Naive thymus-derived CD4-positive, alpha-beta T cell (primary cell): Measurements from ENCODE around the gene FAM177A1. TPM values are rescaled to one million over a fixed set of nuclear protein-coding genes. Genes with fewer than 3 reads are reported as not detected.

ENCODE experiments used
- ATAC-seq: fragments of 150-1000 bp; cut with Tn5 transposase; 2 replicates; pipeline ENCODE4 v1.10.0; 2021; ENCODE audit warnings: mild to moderate bottlenecking, moderate library complexity
- CTCF ChIA-PET: fragments of 350-600 bp; sonication (Branson Sonifier 250); formaldehyde crosslinking; loops from one replicate; lab custom pipeline; 2021; ENCODE audit warnings: antibody characterized with exemption; lab: Charles Lee
- POLR2A ChIA-PET: fragments of 350-600 bp; sonication (Branson Sonifier 250); formaldehyde crosslinking; loops from one replicate; lab custom pipeline; 2021; ENCODE audit warnings: antibody characterized with exemption, inconsistent platforms; lab: Charles Lee
- DNase-seq, 9 donors: peaks; one replicate each; pipeline versions ENCODE4 v3.0.0 to v3.0.0-alpha.2; 2020 to 2022; ENCODE audit warnings: mixed read lengths in 1 of 9
- H3K27ac ChIP-seq: one replicate; pipeline ENCODE4 v1.7.0; 2013; ENCODE audit warnings: mild to moderate bottlenecking, low read depth, low read length, moderate library complexity
- H3K27me3 ChIP-seq, 2 donors: one replicate each; pipeline ENCODE4 v1.7.0; 2013; ENCODE audit warnings: low read length in 2 of 2, mild to moderate bottlenecking in 2 of 2, moderate library complexity in 2 of 2; ENCODE audit not compliant: control insufficient read depth in 2 of 2, insufficient read depth in 2 of 2
- H3K36me3 ChIP-seq, 3 experiments: 1 replicate in 2 of 3; 2 replicates in 1 of 3; pipeline ENCODE4 v1.7.0; 2013; ENCODE audit warnings: low read length in 3 of 3, mild to moderate bottlenecking in 3 of 3, moderate library complexity in 1 of 3; ENCODE audit not compliant: insufficient read depth in 3 of 3, control insufficient read depth in 2 of 3
- H3K4me1 ChIP-seq, 2 donors: one replicate each; pipeline ENCODE4 v1.7.0; 2013; ENCODE audit warnings: low read length in 2 of 2, mild to moderate bottlenecking in 2 of 2, moderate library complexity in 1 of 2; ENCODE audit not compliant: control insufficient read depth in 2 of 2, insufficient read depth in 2 of 2
- H3K4me3 ChIP-seq: 2 replicates; pipeline ENCODE4 v1.7.0; 2013; ENCODE audit warnings: mild to moderate bottlenecking, low read length
- H3K9me3 ChIP-seq, 3 experiments: 1 replicate in 2 of 3; 2 replicates in 1 of 3; pipeline ENCODE4 v1.7.0; 2013; ENCODE audit warnings: low read length in 3 of 3; ENCODE audit not compliant: control insufficient read depth in 2 of 3
- H3K27ac Mint-ChIP-seq, 9 donors: one replicate each; pipeline ENCODE4 v1.8.0; 2020 to 2022; ENCODE audit warnings: mixed read lengths in 9 of 9, mild to moderate bottlenecking in 8 of 9, moderate library complexity in 5 of 9, inconsistent platforms in 2 of 9
- H3K27me3 Mint-ChIP-seq, 5 donors: one replicate each; pipeline ENCODE4 v1.8.0; 2021 to 2022; ENCODE audit warnings: mixed read lengths in 5 of 5, mild to moderate bottlenecking in 1 of 5
- H3K36me3 Mint-ChIP-seq, 5 donors: one replicate each; pipeline ENCODE4 v1.8.0; 2020 to 2022; ENCODE audit warnings: mixed read lengths in 5 of 5, mild to moderate bottlenecking in 3 of 5, inconsistent platforms in 1 of 5
- H3K4me1 Mint-ChIP-seq, 7 donors: one replicate each; pipeline ENCODE4 v1.8.0; 2020 to 2022; ENCODE audit warnings: mixed read lengths in 7 of 7, mild to moderate bottlenecking in 3 of 7, inconsistent platforms in 1 of 7
- H3K4me3 Mint-ChIP-seq, 10 donors: one replicate each; pipeline ENCODE4 v1.8.0; 2020 to 2022; ENCODE audit warnings: mild to moderate bottlenecking in 10 of 10, mixed read lengths in 10 of 10, moderate library complexity in 6 of 10, inconsistent platforms in 2 of 10
- H3K9me3 Mint-ChIP-seq, 11 donors: one replicate each; pipeline ENCODE4 v1.8.0; 2020 to 2022; ENCODE audit warnings: mixed read lengths in 11 of 11, mild to moderate bottlenecking in 4 of 11, inconsistent platforms in 1 of 11, moderate library complexity in 1 of 11
- intact Hi-C, 2 donors: fragments of 100-400 bp; cut with micrococcal nuclease; formaldehyde crosslinking; loops; one replicate each; pipeline ENCODE4 v1.15.1; 2023
- polyA plus RNA-seq, 2 donors: library from polyadenylated mRNA; unstranded; fragments of 300-500 nt; fragmentation: Illumina TruSeq; gene quantifications; one replicate each; pipeline ENCODE4 v1.2.3, GENCODE V29; 2021
- total RNA-seq, 6 experiments: library from RNA in 5 of 6; stranded (reverse) in 5 of 6; gene quantifications; 1 replicate in 5 of 6; 2 replicates in 1 of 6; pipeline ENCODE4 v1.2.3 and lab custom pipeline; 2021 to 2026

FAM177A1 gene
- total and polyA plus RNA-seq, 7 experiments from 2014 or later, result 34.3 to 135 (median 37.0) TPM

DNA sequence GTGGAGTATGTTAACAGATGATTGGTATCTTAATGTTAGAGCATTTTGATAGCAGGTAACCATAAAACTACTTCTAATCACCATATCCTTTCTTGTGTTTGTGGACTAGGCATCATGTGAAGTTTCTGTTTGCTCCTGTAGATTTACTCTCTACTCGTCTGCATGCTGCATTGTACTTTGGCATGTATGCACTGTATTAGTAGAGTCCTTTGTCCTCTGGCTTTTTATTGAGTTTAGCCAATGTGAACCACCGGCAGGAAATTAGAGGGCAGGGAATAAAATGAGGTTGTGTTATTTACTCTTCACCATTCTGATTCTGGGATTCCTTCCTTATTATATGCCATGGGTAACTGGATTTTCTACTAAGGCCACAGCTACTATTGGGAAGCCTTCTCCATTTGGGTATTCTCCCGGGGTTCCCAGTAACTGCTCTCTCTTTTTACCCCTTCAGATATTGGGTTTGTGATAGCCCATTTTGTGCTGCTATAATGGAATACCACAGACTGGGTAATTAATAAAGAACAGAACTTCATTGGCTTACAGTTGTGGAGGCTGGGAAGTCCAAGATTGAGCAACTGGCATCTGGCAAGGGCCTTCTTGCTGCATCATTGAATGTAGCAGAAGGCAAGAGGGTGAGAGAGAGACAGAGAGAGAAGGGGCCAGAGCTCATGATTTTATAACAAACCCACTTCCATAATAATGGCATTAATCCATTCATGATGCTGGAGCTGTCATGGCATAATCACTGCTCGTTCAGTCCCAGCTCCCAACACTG lies 22.4 kb downstream of the FAM177A1 start:
- intact Hi-C loops, result no loop called here
- Mint-ChIP-seq H3K4me3 (no peak overlapping the region), H3K27ac (peak overlapping the region in 1 of 9 donors; percentile 41), H3K9me3 (no peaks in the 10 kb centered on the region), H3K4me1 (peaks cover 0 to 6% (median 0%) of the 10 kb centered on the region in 7 donors), H3K36me3 (peaks cover 3 to 42% (median 28%) of the 10 kb centered on the region in 5 donors), H3K27me3 (no peaks in the 10 kb centered on the region)
- Histone ChIP-seq H3K4me1 (no peaks in the 10 kb centered on the region), H3K27ac (no peak overlapping the region), H3K9me3 (no peaks in the 10 kb centered on the region), H3K36me3 (peaks cover 0 to 5% (median 0%) of the 10 kb centered on the region in 3 experiments), H3K27me3 (no peaks in the 10 kb centered on the region), H3K4me3 (no peak overlapping the region)
- CTCF ChIA-PET, result no interaction called here
- no peak for DNase-seq
- ATAC-seq, result no peak
- POLR2A ChIA-PET, result no interaction called here

DNA sequence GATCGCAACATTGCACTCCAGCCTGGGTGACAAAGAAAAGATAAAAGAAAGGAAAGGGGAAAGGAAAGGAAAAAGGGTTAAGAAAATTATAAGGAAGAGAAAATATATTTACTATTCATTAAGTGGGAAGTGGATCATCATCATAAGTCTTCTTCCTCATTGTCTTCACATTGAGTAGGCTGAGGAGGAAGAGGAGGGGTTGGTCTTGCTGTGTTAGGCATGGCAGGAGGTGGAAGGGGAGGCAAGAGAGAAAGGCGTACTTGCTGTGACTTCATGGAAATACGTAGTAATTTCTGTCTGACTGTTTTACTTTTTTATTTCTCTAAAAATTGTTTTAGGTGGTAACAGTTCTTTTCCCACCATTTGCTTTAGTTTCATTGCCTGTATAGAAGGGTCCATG lies 26.2 kb downstream of the FAM177A1 start:
- Histone ChIP-seq H3K4me1 (no peaks in the 10 kb centered on the region), H3K9me3 (no peaks in the 10 kb centered on the region), H3K36me3 (peaks cover 0 to 15% (median 0%) of the 10 kb centered on the region in 3 experiments), H3K27ac (no peak overlapping the region), H3K27me3 (no peaks in the 10 kb centered on the region), H3K4me3 (no peak overlapping the region)
- Mint-ChIP-seq H3K27me3 (no peaks in the 10 kb centered on the region), H3K27ac (no peak overlapping the region), H3K9me3 (no peaks in the 10 kb centered on the region), H3K4me3 (no peak overlapping the region), H3K36me3 (peaks cover 6 to 49% (median 30%) of the 10 kb centered on the region in 5 donors), H3K4me1 (peaks cover 0 to 10% (median 0%) of the 10 kb centered on the region in 7 donors)
- POLR2A ChIA-PET, result interaction anchor here (0.7 kb wide), 1 partner anchor 25 kb away, joined by 3 read pairs; no protein-coding TSS in a partner anchor
- DNase-seq (no peak), ATAC-seq (no peak)
- intact Hi-C loops, result no loop called here
- CTCF ChIA-PET, result interaction anchor here (0.6 kb wide), 1 partner anchor 223 kb away, joined by 3 read pairs; no protein-coding TSS in a partner anchor

GRCh38 chr14:35073486-35073885 lies 27.4 kb downstream of the FAM177A1 start:
- no peaks in the 10 kb centered on the region for H3K4me1 ChIP-seq
- ChIA-PET POLR2A (no interaction called here), CTCF (no interaction called here)
- Mint-ChIP-seq H3K4me1 (peaks cover 0 to 10% (median 0%) of the 10 kb centered on the region in 7 donors), H3K4me3 (no peak overlapping the region), H3K27me3 (no peaks in the 10 kb centered on the region), H3K27ac (peak overlapping the region in 3 of 9 donors; percentile 20 to 44 (median 24)), H3K9me3 (no peaks in the 10 kb centered on the region), H3K36me3 (peaks cover 5 to 42% (median 22%) of the 10 kb centered on the region in 5 donors)
- ATAC-seq, result no peak
- H3K27me3 ChIP-seq, result no peaks in the 10 kb centered on the region
- no peaks in the 10 kb centered on the region for H3K9me3 ChIP-seq
- no peak overlapping the region for H3K4me3 ChIP-seq
- peaks cover 0 to 22% (median 0%) of the 10 kb centered on the region in 3 experiments for H3K36me3 ChIP-seq
- no peak for DNase-seq
- intact Hi-C loops, result no loop called here
- H3K27ac ChIP-seq, result no peak overlapping the region

GRCh38 chr14:35078082-35078481 lies 32.0 kb downstream of the FAM177A1 start:
- CTCF ChIA-PET, result no interaction called here

GRCh38 chr14:35079742-35080141 lies 33.7 kb downstream of the FAM177A1 start:
- Histone ChIP-seq H3K36me3 (peaks cover 0 to 41% (median 3%) of the 10 kb centered on the region in 3 experiments), H3K4me3 (no peak overlapping the region), H3K27me3 (no peaks in the 10 kb centered on the region), H3K9me3 (no peaks in the 10 kb centered on the region), H3K4me1 (no peaks in the 10 kb centered on the region), H3K27ac (no peak overlapping the region)
- H3K4me1 Mint-ChIP-seq, result no peaks in the 10 kb centered on the region
- no peak overlapping the region for H3K4me3 Mint-ChIP-seq
- no peak overlapping the region for H3K27ac Mint-ChIP-seq
- DNase-seq, result no peak
- no peak for ATAC-seq
- peaks cover 0 to 24% (median 13%) of the 10 kb centered on the region in 5 donors for H3K36me3 Mint-ChIP-seq
- ChIA-PET POLR2A (no interaction called here), CTCF (no interaction called here)
- no peaks in the 10 kb centered on the region for H3K27me3 Mint-ChIP-seq
- no peaks in the 10 kb centered on the region for H3K9me3 Mint-ChIP-seq
- intact Hi-C loops, result loop anchor here in 1 of 2 donors (5.0 kb wide), 1 partner anchor 32 kb away; the partner anchor contains the start of gene FAM177A1

More at GRCh38 chr14:35078082-35078481, 32.0 kb downstream of the FAM177A1 start:
- Mint-ChIP-seq H3K4me1 (peaks cover 0 to 6% (median 0%) of the 10 kb centered on the region in 7 donors), H3K27ac (peak overlapping the region in 2 of 9 donors; percentile 14 to 32), H3K9me3 (no peaks in the 10 kb centered on the region), H3K36me3 (peaks cover 0 to 30% (median 15%) of the 10 kb centered on the region in 5 donors), H3K4me3 (no peak overlapping the region), H3K27me3 (no peaks in the 10 kb centered on the region)
- Histone ChIP-seq H3K4me1 (no peaks in the 10 kb centered on the region), H3K27me3 (no peaks in the 10 kb centered on the region), H3K27ac (no peak overlapping the region), H3K4me3 (no peak overlapping the region), H3K9me3 (no peaks in the 10 kb centered on the region), H3K36me3 (peaks cover 0 to 30% (median 3%) of the 10 kb centered on the region in 3 experiments)
- POLR2A ChIA-PET, result no interaction called here
- DNase-seq, result no peak
- intact Hi-C loops, result no loop called here
- no peak for ATAC-seq

DNA sequence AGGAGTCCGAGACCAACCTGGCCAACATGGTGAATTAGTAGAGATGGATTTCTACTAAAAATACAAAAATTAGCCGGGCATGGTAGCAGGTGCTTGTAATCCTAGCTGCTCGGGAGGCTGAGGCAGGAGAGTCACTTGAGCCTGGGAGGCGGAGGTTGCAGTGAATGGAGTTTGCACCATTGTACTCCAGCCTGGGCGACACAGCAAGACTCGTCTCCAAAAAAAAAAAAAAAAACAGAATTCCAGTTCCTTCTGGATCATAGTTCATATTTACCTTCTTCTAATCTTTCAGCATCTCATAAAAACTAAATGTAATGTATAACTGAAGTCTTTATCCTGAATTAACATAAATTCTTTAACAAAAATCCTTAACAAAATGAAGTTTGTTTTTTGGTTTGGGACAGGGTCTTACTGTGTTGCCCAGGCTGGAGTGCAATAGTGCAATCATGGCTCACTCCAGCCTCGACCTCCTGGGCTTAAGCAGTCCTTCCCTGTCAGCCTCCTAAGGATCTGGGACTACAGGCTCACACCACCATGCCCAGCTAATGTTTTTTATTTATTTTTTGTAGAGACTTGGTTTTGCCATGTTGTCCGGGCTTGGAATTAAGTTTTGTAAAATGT lies 37.6 kb downstream of the FAM177A1 start:
- no peak for ATAC-seq

More for the DNA sequence above, 37.6 kb downstream of the FAM177A1 start:
- no peaks in the 10 kb centered on the region for H3K27me3 ChIP-seq
- intact Hi-C loops, result loop anchor here in 1 of 2 donors (5.0 kb wide), 1 partner anchor 36 kb away; the partner anchor contains the start of gene FAM177A1
- H3K36me3 ChIP-seq, result peaks cover 0 to 50% (median 21%) of the 10 kb centered on the region in 3 experiments
- Mint-ChIP-seq H3K9me3 (no peaks in the 10 kb centered on the region), H3K27ac (peak overlapping the region in 3 of 9 donors; percentile 14 to 46 (median 31)), H3K27me3 (no peaks in the 10 kb centered on the region), H3K36me3 (peaks cover 6 to 38% (median 19%) of the 10 kb centered on the region in 5 donors), H3K4me1 (no peaks in the 10 kb centered on the region), H3K4me3 (no peak overlapping the region)
- ChIA-PET POLR2A (no interaction called here), CTCF (no interaction called here)
- no peak overlapping the region for H3K4me3 ChIP-seq
- no peaks in the 10 kb centered on the region for H3K9me3 ChIP-seq
- H3K27ac ChIP-seq, result no peak overlapping the region
- no peaks in the 10 kb centered on the region for H3K4me1 ChIP-seq
- no peak for DNase-seq
